Measurements from ENCODE around the gene DLGAP1.

The DLGAP1 gene

DNA sequence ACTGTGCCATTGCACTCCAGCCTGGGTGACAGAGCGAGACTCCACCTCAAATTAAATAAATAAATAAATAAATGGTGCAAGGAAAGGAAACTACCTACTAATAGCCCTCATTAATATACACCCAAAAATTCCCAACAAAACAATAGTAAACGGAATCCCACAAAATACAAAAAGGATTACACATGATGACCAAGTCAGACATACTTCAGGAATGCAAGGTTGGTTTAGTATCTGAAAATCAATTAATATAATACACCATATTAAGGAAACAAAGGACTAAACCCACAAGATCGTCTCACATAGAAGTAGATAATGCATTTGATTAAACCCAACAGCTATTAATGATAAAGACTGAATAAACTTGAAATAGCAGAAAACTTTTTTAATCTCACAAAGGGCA is 697.7 kb downstream of the DLGAP1 start:
- H3K9me3 ChIP-seq (ENCODE audit: control insufficient read depth in 1 of 2, low read length in 2 of 2) = peaks cover 0 to 11% of the 10 kb centered on the region in 2 donors
- H3K27ac ChIP-seq (ENCODE audit: low read length) = no peak overlapping the region
- H3K27me3 ChIP-seq (ENCODE audit: low read depth, low read length) = no peaks in the 10 kb centered on the region
- H3K36me3 ChIP-seq (ENCODE audit: control insufficient read depth in 1 of 2, insufficient read depth in 2 of 2, low read length in 2 of 2) = no peaks in the 10 kb centered on the region
- no peak overlapping the region for H3K4me3 ChIP-seq (ENCODE audit: low read depth in 1 of 2, low read length in 2 of 2)
- no peaks in the 10 kb centered on the region for H3K4me1 ChIP-seq (ENCODE audit: control insufficient read depth in 1 of 2, insufficient read depth in 2 of 2, low read length in 2 of 2)

DNA sequence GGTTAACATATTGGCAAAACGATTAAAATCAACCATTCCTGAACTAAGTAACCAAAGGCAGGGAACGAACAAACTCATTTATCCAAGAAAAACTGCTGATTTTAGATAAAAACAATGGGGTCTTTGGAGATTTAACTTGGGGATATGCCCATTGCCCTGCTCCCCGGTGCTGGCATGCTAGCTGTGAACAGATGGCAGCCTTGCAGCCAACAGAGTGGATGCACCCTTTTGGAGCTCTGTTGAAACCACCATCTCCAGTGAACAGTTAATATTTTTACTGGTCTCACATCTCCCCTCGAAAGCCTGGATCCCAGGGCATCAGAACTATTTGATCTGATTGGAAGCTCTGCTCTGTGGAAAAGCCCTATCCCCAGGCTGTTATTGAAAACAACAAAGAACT is 702.0 kb downstream of the DLGAP1 start:
- no peaks in the 10 kb centered on the region for H3K4me1 ChIP-seq (ENCODE audit: control insufficient read depth in 1 of 2, insufficient read depth in 2 of 2, low read length in 2 of 2)
- peaks cover 0 to 11% of the 10 kb centered on the region in 2 donors for H3K9me3 ChIP-seq (ENCODE audit: control insufficient read depth in 1 of 2, low read length in 2 of 2)
- H3K36me3 ChIP-seq (ENCODE audit: control insufficient read depth in 1 of 2, insufficient read depth in 2 of 2, low read length in 2 of 2) = no peaks in the 10 kb centered on the region

DNA sequence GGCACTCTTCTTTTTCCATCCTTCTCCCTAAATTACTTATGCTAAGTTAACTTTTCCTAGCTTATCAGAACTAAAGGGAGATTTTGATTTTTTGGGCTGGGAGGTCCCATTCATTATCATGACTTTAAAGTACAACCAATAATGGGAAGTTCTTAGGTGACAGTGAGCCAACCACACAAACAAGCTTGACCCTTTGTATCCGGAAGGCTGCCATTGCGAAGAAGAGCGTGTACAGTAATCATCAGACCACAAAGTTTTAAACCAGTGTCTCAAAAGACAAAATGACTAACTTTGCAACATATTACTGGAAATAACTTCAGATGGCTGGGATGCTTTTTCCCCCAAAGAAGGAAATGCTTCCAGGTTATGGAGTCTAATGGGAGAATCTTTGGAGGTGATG is 707.0 kb downstream of the DLGAP1 start:
- Histone ChIP-seq H3K4me3 (ENCODE audit: low read depth in 1 of 2, low read length in 2 of 2) (no peak overlapping the region), H3K36me3 (ENCODE audit: control insufficient read depth in 1 of 2, insufficient read depth in 2 of 2, low read length in 2 of 2) (no peaks in the 10 kb centered on the region), H3K27me3 (ENCODE audit: low read depth, low read length) (no peaks in the 10 kb centered on the region), H3K9me3 (ENCODE audit: control insufficient read depth in 1 of 2, low read length in 2 of 2) (no peaks in the 10 kb centered on the region), H3K4me1 (ENCODE audit: control insufficient read depth in 1 of 2, insufficient read depth in 2 of 2, low read length in 2 of 2) (no peaks in the 10 kb centered on the region), H3K27ac (ENCODE audit: low read length) (no peak overlapping the region)

More for the DNA sequence above, 702.0 kb downstream of the DLGAP1 start:
- no peak overlapping the region for H3K4me3 ChIP-seq (ENCODE audit: low read depth in 1 of 2, low read length in 2 of 2)
- no peaks in the 10 kb centered on the region for H3K27me3 ChIP-seq (ENCODE audit: low read depth, low read length)
- H3K27ac ChIP-seq (ENCODE audit: low read length) = no peak overlapping the region

GRCh38 chr18:3747176-3747973 is 707.7 kb downstream of the DLGAP1 start:
- Histone ChIP-seq H3K27me3 (ENCODE audit: low read depth, low read length) (no peaks in the 10 kb centered on the region), H3K36me3 (ENCODE audit: control insufficient read depth in 1 of 2, insufficient read depth in 2 of 2, low read length in 2 of 2) (no peaks in the 10 kb centered on the region), H3K4me3 (ENCODE audit: low read depth in 1 of 2, low read length in 2 of 2) (no peak overlapping the region), H3K4me1 (ENCODE audit: control insufficient read depth in 1 of 2, insufficient read depth in 2 of 2, low read length in 2 of 2) (no peaks in the 10 kb centered on the region), H3K27ac (ENCODE audit: low read length) (no peak overlapping the region), H3K9me3 (ENCODE audit: control insufficient read depth in 1 of 2, low read length in 2 of 2) (no peaks in the 10 kb centered on the region)

DNA sequence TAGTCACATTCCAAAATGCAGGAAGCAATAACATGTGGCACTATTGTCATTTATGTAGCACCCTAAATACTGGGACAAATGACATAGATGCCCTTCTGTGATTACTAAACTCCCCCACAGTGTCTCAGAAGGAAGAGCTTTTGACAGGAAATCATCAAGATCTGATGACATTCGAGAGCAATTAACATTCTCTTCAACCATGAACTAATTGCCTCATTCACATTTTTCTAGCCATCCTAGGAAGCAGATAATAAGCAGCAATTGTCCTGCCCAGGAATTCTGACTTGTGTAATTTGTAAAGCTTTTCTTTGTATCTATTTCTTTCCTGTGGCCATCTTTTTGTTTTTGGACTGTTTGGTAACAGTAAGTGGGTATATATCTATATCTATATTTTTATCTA is 712.6 kb downstream of the DLGAP1 start:
- Histone ChIP-seq H3K4me1 (ENCODE audit: control insufficient read depth in 1 of 2, insufficient read depth in 2 of 2, low read length in 2 of 2) (no peaks in the 10 kb centered on the region), H3K27me3 (ENCODE audit: low read depth, low read length) (no peaks in the 10 kb centered on the region), H3K9me3 (ENCODE audit: control insufficient read depth in 1 of 2, low read length in 2 of 2) (no peaks in the 10 kb centered on the region), H3K27ac (ENCODE audit: low read length) (no peak overlapping the region), H3K4me3 (ENCODE audit: low read depth in 1 of 2, low read length in 2 of 2) (no peak overlapping the region), H3K36me3 (ENCODE audit: control insufficient read depth in 1 of 2, insufficient read depth in 2 of 2, low read length in 2 of 2) (no peaks in the 10 kb centered on the region)

- Histone ChIP-seq H3K9me3 (ENCODE audit: control insufficient read depth in 1 of 2, low read length in 2 of 2) (no peaks in the 10 kb centered on the region), H3K4me1 (ENCODE audit: control insufficient read depth in 1 of 2, insufficient read depth in 2 of 2, low read length in 2 of 2) (no peaks in the 10 kb centered on the region), H3K36me3 (ENCODE audit: control insufficient read depth in 1 of 2, insufficient read depth in 2 of 2, low read length in 2 of 2) (no peaks in the 10 kb centered on the region), H3K27ac (ENCODE audit: low read length) (no peak overlapping the region), H3K4me3 (ENCODE audit: low read depth in 1 of 2, low read length in 2 of 2) (no peak overlapping the region), H3K27me3 (ENCODE audit: low read depth, low read length) (no peaks in the 10 kb centered on the region)
Observed at GRCh38 chr18:3741333-3741732, 713.8 kb downstream of the DLGAP1 start.

DNA sequence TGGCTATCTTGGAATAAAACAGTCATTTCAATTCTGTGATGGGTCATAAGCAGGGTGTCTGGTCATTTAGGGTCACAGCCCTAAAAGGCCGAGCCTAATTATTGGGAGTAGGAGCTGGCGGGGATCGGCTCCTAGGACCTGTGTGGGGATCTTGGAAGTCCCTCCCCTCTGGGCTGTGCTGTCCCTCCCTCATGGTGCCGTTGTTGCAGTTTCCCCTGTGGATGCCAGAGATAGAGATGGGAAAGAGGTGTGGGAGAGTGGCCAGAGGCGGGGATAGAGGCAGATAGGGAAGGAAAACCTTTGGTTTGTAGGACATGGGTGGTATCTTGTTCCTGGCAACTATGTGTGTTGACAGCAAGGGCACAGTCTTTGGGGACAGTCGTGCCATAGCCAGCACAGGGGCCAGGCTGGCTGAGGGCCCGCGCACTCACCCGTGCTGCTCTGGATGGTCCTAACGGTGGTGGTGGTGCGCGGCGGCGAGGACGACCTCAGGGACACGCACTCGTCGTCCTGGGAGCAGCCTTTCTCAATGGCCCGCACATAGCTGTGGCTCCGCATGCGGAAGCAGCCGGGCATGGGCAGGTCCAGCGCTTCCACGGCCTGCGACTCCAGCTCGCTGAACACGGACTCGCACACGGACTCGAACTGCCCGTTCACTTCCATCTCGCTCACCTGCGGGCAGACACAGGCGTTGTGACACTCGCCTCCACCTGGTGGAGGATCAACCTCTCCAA is 726.2 kb downstream of the DLGAP1 start:
- Histone ChIP-seq H3K4me3 (ENCODE audit: low read depth in 1 of 2, low read length in 2 of 2) (no peak overlapping the region), H3K4me1 (ENCODE audit: control insufficient read depth in 1 of 2, insufficient read depth in 2 of 2, low read length in 2 of 2) (peaks cover 0 to 2% of the 10 kb centered on the region in 2 donors), H3K9me3 (ENCODE audit: control insufficient read depth in 1 of 2, low read length in 2 of 2) (no peaks in the 10 kb centered on the region), H3K27ac (ENCODE audit: low read length) (no peak overlapping the region), H3K36me3 (ENCODE audit: control insufficient read depth in 1 of 2, insufficient read depth in 2 of 2, low read length in 2 of 2) (no peaks in the 10 kb centered on the region), H3K27me3 (ENCODE audit: low read depth, low read length) (no peaks in the 10 kb centered on the region)

GRCh38 chr18:3727274-3727673 is 727.8 kb downstream of the DLGAP1 start:
- no peak overlapping the region for H3K27ac ChIP-seq (ENCODE audit: low read length)
- H3K4me3 ChIP-seq (ENCODE audit: low read depth in 1 of 2, low read length in 2 of 2) = no peak overlapping the region
- no peaks in the 10 kb centered on the region for H3K9me3 ChIP-seq (ENCODE audit: control insufficient read depth in 1 of 2, low read length in 2 of 2)
- peaks cover 14 to 16% of the 10 kb centered on the region in 2 donors for H3K4me1 ChIP-seq (ENCODE audit: control insufficient read depth in 1 of 2, insufficient read depth in 2 of 2, low read length in 2 of 2)
- H3K36me3 ChIP-seq (ENCODE audit: control insufficient read depth in 1 of 2, insufficient read depth in 2 of 2, low read length in 2 of 2) = no peaks in the 10 kb centered on the region
- no peaks in the 10 kb centered on the region for H3K27me3 ChIP-seq (ENCODE audit: low read depth, low read length)

GRCh38 chr18:3726238-3726951 is 728.7 kb downstream of the DLGAP1 start:
- no peaks in the 10 kb centered on the region for H3K27me3 ChIP-seq (ENCODE audit: low read depth, low read length)

DNA sequence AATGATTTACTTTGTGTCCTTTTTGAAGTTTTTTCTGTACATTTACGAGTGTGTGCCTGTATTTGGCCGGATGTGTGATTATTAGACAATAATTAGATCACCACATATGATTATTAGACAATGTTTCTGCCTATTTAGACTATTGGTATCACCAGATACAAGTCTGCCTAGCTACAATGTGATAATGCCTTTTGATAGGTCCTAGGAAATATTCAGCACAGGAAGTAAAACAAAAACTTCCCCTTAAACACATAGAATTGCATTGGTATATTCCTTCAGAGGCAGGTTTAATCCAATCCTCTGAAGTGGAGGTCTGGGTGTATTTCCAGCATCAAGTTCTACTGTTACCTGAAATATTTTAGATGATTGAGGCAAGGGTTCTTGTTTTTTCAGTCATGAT is 730.0 kb downstream of the DLGAP1 start:
- Histone ChIP-seq H3K27ac (ENCODE audit: low read length) (peak overlapping the region; percentile 14), H3K4me3 (ENCODE audit: low read depth in 1 of 2, low read length in 2 of 2) (no peak overlapping the region), H3K4me1 (ENCODE audit: control insufficient read depth in 1 of 2, insufficient read depth in 2 of 2, low read length in 2 of 2) (peaks cover 17 to 20% of the 10 kb centered on the region in 2 donors), H3K36me3 (ENCODE audit: control insufficient read depth in 1 of 2, insufficient read depth in 2 of 2, low read length in 2 of 2) (no peaks in the 10 kb centered on the region), H3K27me3 (ENCODE audit: low read depth, low read length) (no peaks in the 10 kb centered on the region), H3K9me3 (ENCODE audit: control insufficient read depth in 1 of 2, low read length in 2 of 2) (no peaks in the 10 kb centered on the region)

More at GRCh38 chr18:3726238-3726951, 728.7 kb downstream of the DLGAP1 start:
- Histone ChIP-seq H3K4me3 (ENCODE audit: low read depth in 1 of 2, low read length in 2 of 2) (no peak overlapping the region), H3K4me1 (ENCODE audit: control insufficient read depth in 1 of 2, insufficient read depth in 2 of 2, low read length in 2 of 2) (peaks cover 17 to 20% of the 10 kb centered on the region in 2 donors), H3K9me3 (ENCODE audit: control insufficient read depth in 1 of 2, low read length in 2 of 2) (no peaks in the 10 kb centered on the region), H3K27ac (ENCODE audit: low read length) (peak overlapping the region; percentile 22), H3K36me3 (ENCODE audit: control insufficient read depth in 1 of 2, insufficient read depth in 2 of 2, low read length in 2 of 2) (no peaks in the 10 kb centered on the region)

GRCh38 chr18:3723554-3723953 is 731.6 kb downstream of the DLGAP1 start:
- Histone ChIP-seq H3K4me3 (ENCODE audit: low read depth in 1 of 2, low read length in 2 of 2) (no peak overlapping the region), H3K27ac (ENCODE audit: low read length) (peak overlapping the region; percentile 43), H3K36me3 (ENCODE audit: control insufficient read depth in 1 of 2, insufficient read depth in 2 of 2, low read length in 2 of 2) (no peaks in the 10 kb centered on the region)

More at GRCh38 chr18:3723554-3723953, 731.6 kb downstream of the DLGAP1 start:
- Histone ChIP-seq H3K4me1 (ENCODE audit: control insufficient read depth in 1 of 2, insufficient read depth in 2 of 2, low read length in 2 of 2) (peaks cover 17 to 20% of the 10 kb centered on the region in 2 donors), H3K27me3 (ENCODE audit: low read depth, low read length) (no peaks in the 10 kb centered on the region), H3K9me3 (ENCODE audit: control insufficient read depth in 1 of 2, low read length in 2 of 2) (no peaks in the 10 kb centered on the region)

All from muscle layer of duodenum (tissue), 2 donors.